ENCODE data around the gene ITM2B. TPM values are rescaled to one million over a fixed set of nuclear protein-coding genes. Genes with fewer than 3 reads are reported as not detected.
"Not testable (repeated sequence)": the region's sequence is repeated elsewhere in the genome, so short reads cannot be mapped to it uniquely, and the experiment has no call there.

Gene ITM2B
- total and polyA plus RNA-seq, 4 donors = 469 to 753 (median 593) TPM

- no peaks in the 10 kb centered on the region for H3K9me3 ChIP-seq (ENCODE audit: control insufficient read depth, insufficient read depth, low read length)
- no peaks in the 10 kb centered on the region for H3K36me3 ChIP-seq (ENCODE audit: control insufficient read depth, insufficient read depth, low read length)
- peak in 4 of 6 donors; percentile 13 to 65 (median 47) for DNase-seq (ENCODE audit: low read depth in 4 of 6, low spot score in 6 of 6)
- H3K27me3 ChIP-seq (ENCODE audit: control insufficient read depth, insufficient read depth, low read length) = no peaks in the 10 kb centered on the region
- peaks cover 3% of the 10 kb centered on the region for H3K4me1 ChIP-seq (ENCODE audit: control insufficient read depth, insufficient read depth, low read length)
- peak overlapping the region; percentile 95 for H3K4me3 ChIP-seq (ENCODE audit: low read depth, low read length)
- WGBS (ENCODE audit: insufficient coverage) = 24% methylated on average over 4 of the region's 7 CpGs
- H3K27ac ChIP-seq (ENCODE audit: low read depth, low read length) = peak overlapping the region; percentile 72
Observed at GRCh38 chr13:48235341-48236135, 2.5 kb downstream of the ITM2B start.

GRCh38 chr13:48236528-48237353 is 3.7 kb downstream of the ITM2B start:
- DNase-seq (ENCODE audit: low read depth in 4 of 6, low spot score in 6 of 6) = peak in 1 of 6 donors; percentile 9
- H3K4me3 ChIP-seq (ENCODE audit: low read depth, low read length) = peak overlapping the region; percentile 95

GRCh38 chr13:48239369-48239768 is 6.4 kb downstream of the ITM2B start:
- H3K27me3 ChIP-seq (ENCODE audit: control insufficient read depth, insufficient read depth, low read length); DNase-seq (ENCODE audit: low read depth in 4 of 6, low spot score in 6 of 6); H3K9me3 ChIP-seq (ENCODE audit: control insufficient read depth, insufficient read depth, low read length); H3K36me3 ChIP-seq (ENCODE audit: control insufficient read depth, insufficient read depth, low read length); H3K4me3 ChIP-seq (ENCODE audit: low read depth, low read length); H3K27ac ChIP-seq (ENCODE audit: low read depth, low read length); H3K4me1 ChIP-seq (ENCODE audit: control insufficient read depth, insufficient read depth, low read length): not testable (repeated sequence)
- 100% methylated on average over 5 of the region's 6 CpGs for WGBS (ENCODE audit: insufficient coverage)

More at GRCh38 chr13:48236528-48237353, 3.7 kb downstream of the ITM2B start:
- Histone ChIP-seq H3K27ac (ENCODE audit: low read depth, low read length) (no peak overlapping the region), H3K36me3 (ENCODE audit: control insufficient read depth, insufficient read depth, low read length) (no peaks in the 10 kb centered on the region), H3K9me3 (ENCODE audit: control insufficient read depth, insufficient read depth, low read length) (no peaks in the 10 kb centered on the region), H3K4me1 (ENCODE audit: control insufficient read depth, insufficient read depth, low read length) (peaks cover 3% of the 10 kb centered on the region), H3K27me3 (ENCODE audit: control insufficient read depth, insufficient read depth, low read length) (no peaks in the 10 kb centered on the region)
- no CpG with 5 or more reads among the region's 3 CpGs for WGBS (ENCODE audit: insufficient coverage)

- no peaks in the 10 kb centered on the region for H3K4me1 ChIP-seq (ENCODE audit: control insufficient read depth, insufficient read depth, low read length)
- H3K9me3 ChIP-seq (ENCODE audit: control insufficient read depth, insufficient read depth, low read length) = no peaks in the 10 kb centered on the region
- WGBS (ENCODE audit: insufficient coverage) = no CpG with 5 or more reads among the region's 4 CpGs
- H3K27me3 ChIP-seq (ENCODE audit: control insufficient read depth, insufficient read depth, low read length) = no peaks in the 10 kb centered on the region
- no peak overlapping the region for H3K27ac ChIP-seq (ENCODE audit: low read depth, low read length)
- DNase-seq (ENCODE audit: low read depth in 4 of 6, low spot score in 6 of 6) = no peak
- H3K36me3 ChIP-seq (ENCODE audit: control insufficient read depth, insufficient read depth, low read length) = no peaks in the 10 kb centered on the region
- H3K4me3 ChIP-seq (ENCODE audit: low read depth, low read length) = no peak overlapping the region
Observed at GRCh38 chr13:48241651-48242050, 8.6 kb downstream of the ITM2B start.

- H3K36me3 ChIP-seq (ENCODE audit: control insufficient read depth, insufficient read depth, low read length) = no peaks in the 10 kb centered on the region
- H3K4me3 ChIP-seq (ENCODE audit: low read depth, low read length) = no peak overlapping the region
- no peaks in the 10 kb centered on the region for H3K4me1 ChIP-seq (ENCODE audit: control insufficient read depth, insufficient read depth, low read length)
- no peaks in the 10 kb centered on the region for H3K9me3 ChIP-seq (ENCODE audit: control insufficient read depth, insufficient read depth, low read length)
- no peak overlapping the region for H3K27ac ChIP-seq (ENCODE audit: low read depth, low read length)
- H3K27me3 ChIP-seq (ENCODE audit: control insufficient read depth, insufficient read depth, low read length) = no peaks in the 10 kb centered on the region
- WGBS (ENCODE audit: insufficient coverage) = no CpG with 5 or more reads among the region's 1 CpG
- no peak for DNase-seq (ENCODE audit: low read depth in 4 of 6, low spot score in 6 of 6)
Observed at GRCh38 chr13:48242677-48243076, 9.7 kb downstream of the ITM2B start.

- no peaks in the 10 kb centered on the region for H3K9me3 ChIP-seq (ENCODE audit: control insufficient read depth, insufficient read depth, low read length)
- H3K4me3 ChIP-seq (ENCODE audit: low read depth, low read length) = no peak overlapping the region
- no peak for DNase-seq (ENCODE audit: low read depth in 4 of 6, low spot score in 6 of 6)
- no peak overlapping the region for H3K27ac ChIP-seq (ENCODE audit: low read depth, low read length)
- no peaks in the 10 kb centered on the region for H3K36me3 ChIP-seq (ENCODE audit: control insufficient read depth, insufficient read depth, low read length)
- no CpG with 5 or more reads among the region's 1 CpG for WGBS (ENCODE audit: insufficient coverage)
- no peaks in the 10 kb centered on the region for H3K27me3 ChIP-seq (ENCODE audit: control insufficient read depth, insufficient read depth, low read length)
- H3K4me1 ChIP-seq (ENCODE audit: control insufficient read depth, insufficient read depth, low read length) = no peaks in the 10 kb centered on the region
Observed at GRCh38 chr13:48244159-48244558, 11.2 kb downstream of the ITM2B start.

GRCh38 chr13:48246102-48246501 is 13.1 kb downstream of the ITM2B start:
- no peak for DNase-seq (ENCODE audit: low read depth in 4 of 6, low spot score in 6 of 6)
- Histone ChIP-seq H3K36me3 (ENCODE audit: control insufficient read depth, insufficient read depth, low read length) (no peaks in the 10 kb centered on the region), H3K27ac (ENCODE audit: low read depth, low read length) (no peak overlapping the region), H3K9me3 (ENCODE audit: control insufficient read depth, insufficient read depth, low read length) (no peaks in the 10 kb centered on the region), H3K4me3 (ENCODE audit: low read depth, low read length) (no peak overlapping the region), H3K4me1 (ENCODE audit: control insufficient read depth, insufficient read depth, low read length) (no peaks in the 10 kb centered on the region), H3K27me3 (ENCODE audit: control insufficient read depth, insufficient read depth, low read length) (no peaks in the 10 kb centered on the region)
- no CpG with 5 or more reads among the region's 2 CpGs for WGBS (ENCODE audit: insufficient coverage)

GRCh38 chr13:48249018-48249417 is 16.0 kb downstream of the ITM2B start:
- no peak for DNase-seq (ENCODE audit: low read depth in 4 of 6, low spot score in 6 of 6)
- Histone ChIP-seq H3K36me3 (ENCODE audit: control insufficient read depth, insufficient read depth, low read length) (no peaks in the 10 kb centered on the region), H3K9me3 (ENCODE audit: control insufficient read depth, insufficient read depth, low read length) (no peaks in the 10 kb centered on the region), H3K27ac (ENCODE audit: low read depth, low read length) (no peak overlapping the region), H3K4me3 (ENCODE audit: low read depth, low read length) (no peak overlapping the region), H3K4me1 (ENCODE audit: control insufficient read depth, insufficient read depth, low read length) (no peaks in the 10 kb centered on the region), H3K27me3 (ENCODE audit: control insufficient read depth, insufficient read depth, low read length) (no peaks in the 10 kb centered on the region)
- no CpG with 5 or more reads among the region's 2 CpGs for WGBS (ENCODE audit: insufficient coverage)

GRCh38 chr13:48251611-48252081 is 18.6 kb downstream of the ITM2B start:
- Histone ChIP-seq H3K27ac (ENCODE audit: low read depth, low read length) (no peak overlapping the region), H3K4me1 (ENCODE audit: control insufficient read depth, insufficient read depth, low read length) (no peaks in the 10 kb centered on the region)
- DNase-seq (ENCODE audit: low read depth in 4 of 6, low spot score in 6 of 6) = peak in 2 of 6 donors; percentile 61 to 73

More at GRCh38 chr13:48251611-48252081, 18.6 kb downstream of the ITM2B start:
- H3K27me3 ChIP-seq (ENCODE audit: control insufficient read depth, insufficient read depth, low read length) = no peaks in the 10 kb centered on the region
- peaks cover 8% of the 10 kb centered on the region for H3K36me3 ChIP-seq (ENCODE audit: control insufficient read depth, insufficient read depth, low read length)
- no CpG with 5 or more reads among the region's 3 CpGs for WGBS (ENCODE audit: insufficient coverage)
- H3K9me3 ChIP-seq (ENCODE audit: control insufficient read depth, insufficient read depth, low read length) = no peaks in the 10 kb centered on the region
- H3K4me3 ChIP-seq (ENCODE audit: low read depth, low read length) = no peak overlapping the region
